GM12891 (cell line): ENCODE results near the gene ASIC4.

Experiments
- PAX5 ChIP-seq: IDR thresholded peaks from 2 replicates; pipeline ENCODE4 v1.6.1; 2011; ENCODE audit warnings: low read length, moderate library complexity, mild to moderate bottlenecking; ENCODE audit not compliant: insufficient read depth, severe bottlenecking
- POLR2A ChIP-seq: IDR thresholded peaks from 2 replicates; pipeline ENCODE4 v1.6.1; 2011; ENCODE audit warnings: low read depth, low read length, control low read depth
- POLR2AphosphoS5 ChIP-seq: IDR thresholded peaks from 2 replicates; pipeline ENCODE4 v1.6.1; 2011; ENCODE audit warnings: low read depth, low read length, control low read depth
- POU2F2 ChIP-seq: IDR thresholded peaks from 2 replicates; pipeline ENCODE4 v1.6.1; 2011; ENCODE audit warnings: low read depth, mild to moderate bottlenecking, control low read depth, low read length, moderate library complexity
- TAF1 ChIP-seq: IDR thresholded peaks from 2 replicates; pipeline ENCODE4 v1.6.1; 2011; ENCODE audit warnings: low read depth, low read length, control low read depth

- TF ChIP-seq POLR2A (no peak), POLR2AphosphoS5 (no peak), TAF1 (no peak), POU2F2 (no peak), PAX5 (no peak)
Measured at GRCh38 chr2:219506153-219506801, 8.0 kb upstream of the ASIC4 start.
